HG02642 (cell line): ENCODE measurements around the gene CBFA2T2.
"Not testable (repeated sequence)": the region's sequence is repeated elsewhere in the genome, so short reads cannot be mapped to it uniquely, and the experiment has no call there.

Experiments used
- ATAC-seq: cut with Tn5 transposase; IDR thresholded peaks from one replicate; pipeline ENCODE4 v1.9.1; 2021; ENCODE audit warnings: mild to moderate bottlenecking; ENCODE audit not compliant: unreplicated experiment, poor library complexity

The CBFA2T2 gene

DNA sequence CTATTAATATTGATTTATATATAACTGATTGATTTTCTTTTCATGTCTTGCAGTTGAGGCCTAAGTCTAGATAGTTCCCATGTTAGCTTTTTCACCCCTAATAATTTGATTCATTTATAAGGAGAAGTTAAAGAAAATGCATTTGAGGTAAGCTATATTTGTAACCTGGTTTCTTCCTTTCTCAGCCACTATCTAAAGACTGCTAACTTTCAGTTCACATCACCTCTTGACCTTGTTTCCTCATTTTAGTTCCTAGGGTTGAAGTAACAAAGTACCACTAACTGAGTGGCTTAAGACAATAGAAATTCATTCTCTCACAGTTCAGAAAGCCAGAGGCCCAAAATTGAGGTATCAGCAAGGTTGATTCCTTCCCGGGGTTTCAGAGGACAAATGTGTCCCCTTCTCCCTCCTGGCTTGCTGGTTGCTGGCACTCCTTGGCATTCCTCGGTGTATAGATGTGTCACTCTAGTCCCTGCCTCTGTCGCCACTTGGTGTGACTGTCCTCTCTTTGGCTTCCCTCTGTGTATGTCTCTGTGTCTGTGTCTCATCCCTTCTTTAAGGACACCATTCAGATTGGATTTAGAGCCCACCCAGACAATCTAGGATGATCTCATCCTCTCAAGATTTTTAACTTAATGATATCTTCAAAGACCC lies 116.3 kb downstream of the CBFA2T2 start:
- peak; percentile 42 for ATAC-seq

DNA sequence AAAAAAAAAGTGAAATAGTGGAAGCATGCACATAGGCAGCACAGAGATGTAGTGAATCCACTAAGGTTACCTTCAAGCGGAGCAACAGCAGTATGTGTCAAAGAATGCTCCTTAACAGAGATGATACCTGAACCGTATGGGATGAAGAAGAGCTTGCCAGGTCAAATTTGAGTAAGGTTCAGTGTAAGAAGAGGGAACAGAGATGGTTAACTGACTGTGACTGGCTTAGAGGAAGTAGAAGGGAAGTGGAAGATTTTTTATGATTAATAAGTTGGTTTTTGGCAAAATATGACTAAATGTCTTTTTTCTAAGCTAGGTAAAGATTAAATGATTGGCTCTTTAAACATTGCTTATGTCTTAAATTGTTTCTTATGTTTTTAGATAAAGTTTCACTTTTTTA lies 119.6 kb downstream of the CBFA2T2 start:
- ATAC-seq = no peak

DNA sequence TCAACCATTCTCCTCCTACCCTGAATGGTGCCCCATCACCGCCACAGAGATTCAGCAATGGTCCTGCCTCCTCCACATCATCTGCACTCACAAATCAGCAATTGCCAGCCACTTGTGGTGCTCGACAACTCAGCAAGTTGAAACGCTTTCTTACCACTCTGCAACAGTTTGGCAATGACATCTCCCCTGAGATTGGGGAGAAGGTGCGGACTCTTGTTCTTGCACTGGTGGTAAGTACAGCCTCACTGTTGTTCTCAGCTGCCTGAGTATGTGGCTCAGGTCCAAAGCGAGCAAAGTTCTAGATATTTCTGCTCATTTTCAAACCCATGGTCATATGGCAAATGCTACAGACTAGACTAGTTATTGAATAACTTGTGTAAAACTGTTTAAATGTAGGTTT lies 121.2 kb downstream of the CBFA2T2 start:
- no peak for ATAC-seq

DNA sequence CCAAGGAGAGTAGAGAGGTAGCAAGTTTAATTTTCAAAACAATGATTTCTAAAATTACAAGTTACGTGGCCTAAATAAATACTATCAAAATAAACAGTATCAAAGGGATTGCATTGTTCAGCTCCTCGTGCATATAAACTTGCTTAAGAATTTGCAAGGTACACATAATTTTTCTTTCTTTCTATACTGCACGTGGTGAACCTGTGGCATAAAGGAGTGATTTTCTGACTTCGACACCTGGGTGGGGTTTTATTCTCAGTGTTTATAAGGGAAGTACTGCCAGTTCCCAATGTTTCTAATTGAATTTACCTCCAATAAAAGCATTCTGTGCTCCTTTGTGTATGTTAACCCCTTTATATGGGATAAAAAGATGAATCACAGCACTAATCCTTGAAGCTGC lies 122.1 kb downstream of the CBFA2T2 start:
- no peak for ATAC-seq

DNA sequence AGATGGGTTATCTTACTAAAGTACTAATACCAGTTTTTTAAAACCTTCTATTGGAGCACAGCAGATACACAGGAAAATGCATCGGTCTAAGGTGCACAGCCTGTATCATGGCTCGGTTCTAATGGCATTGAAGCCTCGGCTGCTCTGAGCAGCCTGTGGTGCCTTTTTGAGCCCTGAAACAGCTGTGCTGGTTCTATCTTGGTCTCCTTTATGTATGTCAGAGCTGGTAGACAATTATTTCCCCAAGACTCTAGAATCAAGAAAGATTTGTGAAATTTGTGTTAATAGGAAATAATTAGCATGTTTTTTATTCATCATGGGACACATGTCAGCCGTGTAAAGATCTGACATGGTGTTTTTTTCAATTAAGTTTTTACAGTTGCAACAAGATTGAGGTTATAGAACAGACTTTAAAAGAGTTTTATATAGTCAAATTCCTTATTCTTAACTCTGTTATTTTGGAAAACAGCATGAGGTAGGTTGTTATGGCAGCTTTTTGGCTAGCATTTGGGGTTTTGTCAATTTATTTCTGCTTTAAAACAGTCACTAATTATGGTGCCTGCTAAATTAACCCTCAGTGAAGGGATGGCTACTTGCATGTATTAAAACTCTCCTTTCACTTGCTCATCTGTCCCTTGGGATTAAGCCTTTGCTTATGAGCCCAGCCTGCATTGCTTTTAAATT lies 132.0 kb downstream of the CBFA2T2 start:
- ATAC-seq = no peak

DNA sequence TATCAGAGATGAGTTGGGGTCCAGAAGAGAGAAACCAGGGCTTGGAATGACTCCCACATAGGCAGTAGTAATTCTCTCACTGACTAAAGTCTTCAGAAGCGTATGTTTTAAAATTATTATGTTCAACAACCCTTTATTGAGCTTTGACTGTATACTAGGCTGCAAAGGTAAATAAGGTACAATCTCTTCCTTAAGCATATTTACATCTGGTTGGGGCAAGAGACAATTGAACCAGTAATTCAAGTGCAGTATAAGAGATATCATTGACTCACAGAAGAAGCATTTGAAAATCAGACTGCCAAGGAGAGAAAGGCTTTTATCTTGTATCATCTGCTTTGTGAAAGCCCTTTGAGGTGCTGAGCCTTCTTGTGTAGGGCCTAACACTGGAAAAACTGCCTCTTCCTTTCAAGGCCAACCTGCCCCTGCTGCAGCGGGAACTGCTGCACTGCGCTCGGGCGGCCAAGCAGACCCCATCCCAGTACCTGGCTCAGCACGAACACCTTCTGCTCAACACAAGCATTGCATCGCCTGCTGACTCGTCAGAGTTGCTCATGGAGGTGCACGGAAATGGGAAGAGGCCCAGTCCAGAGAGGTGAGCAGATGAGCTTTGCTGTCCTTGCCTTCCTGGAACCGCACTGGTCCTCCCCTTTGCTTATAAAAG lies 132.9 kb downstream of the CBFA2T2 start:
- no peak for ATAC-seq

DNA sequence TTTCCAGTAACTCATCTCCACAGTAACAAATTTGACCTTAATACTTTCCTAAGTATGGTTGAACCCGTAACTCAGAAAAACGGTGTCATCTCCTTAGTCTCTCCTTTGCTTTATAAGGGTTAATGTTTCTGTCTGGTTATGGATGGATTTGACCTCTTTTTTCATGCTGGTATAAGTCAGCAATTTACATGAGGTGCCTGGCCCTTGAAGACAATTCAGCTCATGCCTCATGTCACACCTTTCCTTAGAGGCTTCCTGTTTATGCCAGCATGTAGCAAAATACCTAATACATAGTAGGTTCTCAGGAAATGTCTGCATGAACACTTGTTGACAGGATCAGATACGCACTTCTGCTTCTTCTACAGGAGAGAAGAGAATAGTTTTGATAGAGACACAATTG lies 134.5 kb downstream of the CBFA2T2 start:
- no peak for ATAC-seq

DNA sequence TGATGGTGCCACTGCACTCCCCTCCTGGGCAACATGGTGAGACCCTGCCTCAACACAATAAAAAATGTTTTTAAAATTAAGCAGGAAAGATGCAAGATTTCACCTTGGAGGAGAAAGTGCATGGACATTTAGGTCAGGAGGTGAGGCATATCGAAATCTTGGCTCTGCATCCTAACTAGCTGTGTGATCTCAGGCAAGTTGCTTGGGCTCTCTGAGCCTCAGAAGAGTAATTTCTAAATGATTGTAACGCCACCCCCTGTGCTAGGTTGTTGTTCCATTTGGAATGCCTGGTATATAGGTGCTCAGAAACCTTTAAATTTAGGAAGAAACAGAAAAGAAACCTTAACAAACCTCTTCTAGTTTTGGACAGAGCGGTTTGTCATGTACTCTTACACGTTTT lies 136.3 kb downstream of the CBFA2T2 start:
- ATAC-seq = no peak

DNA sequence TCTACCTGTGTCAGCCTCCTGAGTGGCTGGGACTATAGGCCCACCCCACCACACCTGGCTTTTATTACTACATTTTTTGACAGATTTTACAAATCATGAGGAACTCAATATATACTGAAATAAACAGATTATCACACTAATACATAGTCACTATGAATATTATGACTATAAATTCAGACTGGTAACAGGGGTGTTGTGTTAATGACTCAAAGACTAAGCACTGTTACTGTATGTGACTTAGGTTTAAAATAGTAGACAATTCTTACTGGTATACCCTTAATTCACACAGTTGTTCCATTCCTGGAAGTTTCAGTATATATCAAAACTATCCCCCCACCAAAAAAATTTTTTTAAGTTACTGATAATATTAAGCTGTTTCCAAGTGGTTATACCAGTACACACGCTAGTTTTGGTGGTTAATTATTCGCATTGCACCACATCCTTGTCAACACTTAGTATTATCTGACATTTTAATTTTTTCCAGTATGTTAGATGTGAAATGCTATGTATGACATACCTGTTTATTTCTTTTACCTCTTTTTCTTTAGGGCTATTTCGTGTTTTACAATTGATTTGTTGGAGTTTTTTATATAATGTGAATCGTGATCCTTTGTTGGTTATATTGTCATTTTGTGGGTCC lies 137.8 kb downstream of the CBFA2T2 start:
- ATAC-seq = no peak

DNA sequence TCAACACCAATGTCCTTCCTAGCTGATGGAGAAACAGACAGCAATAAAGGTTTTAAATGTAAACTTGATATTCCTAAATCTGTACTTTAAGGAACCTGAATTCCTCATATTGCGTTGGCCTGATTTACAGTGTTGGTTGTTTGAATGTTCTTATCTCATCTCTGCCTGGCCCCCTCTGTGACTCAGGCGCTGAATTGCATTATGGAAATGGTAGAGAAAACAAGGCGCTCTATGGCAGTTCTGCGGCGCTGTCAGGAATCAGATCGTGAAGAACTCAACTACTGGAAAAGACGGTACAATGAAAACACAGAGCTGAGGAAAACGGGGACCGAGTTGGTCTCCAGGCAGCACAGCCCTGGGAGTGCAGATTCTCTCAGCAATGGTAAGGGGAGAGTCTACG lies 139.6 kb downstream of the CBFA2T2 start:
- ATAC-seq = no peak

DNA sequence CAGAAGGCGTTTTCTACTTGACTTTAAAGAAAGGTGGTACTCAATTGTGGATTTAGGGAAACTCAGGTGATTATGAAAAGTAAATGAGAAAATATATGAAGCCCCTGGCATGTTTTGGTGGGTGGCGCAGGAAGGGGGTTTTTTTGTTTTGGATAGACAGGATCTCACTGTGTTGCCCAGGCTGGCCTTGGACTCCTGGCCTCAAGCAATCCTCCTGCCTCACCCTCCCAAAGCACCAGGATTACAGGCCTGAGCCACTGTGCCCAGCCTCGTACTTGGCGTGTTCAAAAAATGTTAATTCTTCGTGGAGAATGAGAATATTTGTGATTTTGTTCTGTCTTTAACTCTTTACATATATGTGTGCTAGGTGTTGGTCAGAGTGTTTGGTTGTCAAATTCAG lies 140.1 kb downstream of the CBFA2T2 start:
- no peak for ATAC-seq

DNA sequence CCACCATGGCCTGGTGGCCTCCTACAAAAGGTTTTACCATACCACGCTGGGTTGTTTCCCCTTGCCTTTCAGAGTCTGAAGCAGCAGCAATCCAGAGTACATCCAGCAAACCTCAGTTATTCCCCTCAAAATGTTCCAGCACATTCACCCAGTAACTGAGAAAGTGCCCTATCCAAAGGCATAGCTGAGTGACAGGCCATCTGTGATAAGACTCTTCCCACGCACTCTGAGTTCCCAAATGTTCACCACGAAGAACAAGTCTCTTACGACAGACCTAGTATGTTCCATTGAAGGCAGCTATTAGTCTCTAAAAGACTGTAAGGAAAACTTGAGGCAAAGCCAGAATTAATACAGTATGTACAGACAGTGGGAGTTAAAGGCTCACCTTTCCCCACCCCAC lies 140.6 kb downstream of the CBFA2T2 start:
- ATAC-seq = no peak

DNA sequence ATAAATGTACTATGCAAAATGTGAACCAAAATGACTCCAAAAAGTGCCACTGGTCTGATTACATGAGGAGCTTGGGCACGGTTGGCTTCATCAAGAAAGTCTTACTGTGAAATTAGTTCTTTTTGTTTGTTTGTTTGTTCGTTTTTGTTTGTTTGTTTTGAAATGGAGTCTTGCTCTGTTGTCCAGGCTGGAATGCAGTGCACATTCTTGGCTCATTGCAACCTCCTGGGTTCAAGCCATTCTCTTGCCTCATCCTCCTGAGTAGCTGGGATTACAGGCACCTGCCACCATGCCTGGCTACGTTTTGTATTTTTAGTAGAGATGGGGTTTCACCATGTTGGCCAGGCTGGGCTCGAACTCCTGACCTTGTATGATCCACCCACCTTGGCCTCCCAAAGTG lies 142.0 kb downstream of the CBFA2T2 start:
- ATAC-seq = not testable (repeated sequence)

DNA sequence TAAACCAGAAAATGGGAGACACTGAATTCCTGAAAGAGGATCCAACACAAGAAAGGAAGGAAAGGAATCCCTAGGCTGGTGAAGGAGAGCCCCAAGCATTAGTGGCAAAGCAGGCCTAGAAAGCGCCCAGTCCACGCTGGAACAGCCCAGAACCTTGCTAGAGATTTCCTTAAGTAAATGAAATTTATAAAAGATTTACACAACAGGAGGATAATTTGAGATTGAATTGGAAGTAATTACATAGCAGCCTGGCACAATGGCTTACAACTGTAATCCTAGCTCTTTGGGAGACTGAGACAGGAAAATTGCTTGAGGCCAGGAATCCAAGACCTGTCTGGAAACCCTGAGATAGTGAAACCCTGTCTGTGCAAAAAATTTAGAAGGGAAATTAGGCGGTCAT lies 145.4 kb downstream of the CBFA2T2 start:
- no peak for ATAC-seq

DNA sequence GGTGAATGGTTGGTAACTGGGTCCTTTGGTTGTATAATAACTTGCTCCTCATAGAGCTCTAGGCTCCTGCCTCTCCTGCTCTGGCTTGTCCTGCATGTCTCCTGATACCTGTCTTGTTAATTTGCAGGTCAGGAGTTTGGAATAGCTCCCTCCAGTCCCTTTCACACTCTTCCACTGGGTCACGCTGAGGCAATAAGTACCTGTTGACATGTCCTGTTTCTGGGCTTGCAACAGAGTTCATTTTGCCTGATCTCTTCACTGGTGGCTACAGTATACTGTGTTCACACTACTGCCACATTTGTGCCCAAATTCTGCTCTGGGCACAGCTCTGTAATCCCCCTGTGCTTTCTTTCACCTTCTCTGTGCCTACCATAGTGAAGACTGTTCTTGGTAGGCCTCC lies 146.9 kb downstream of the CBFA2T2 start:
- no peak for ATAC-seq

DNA sequence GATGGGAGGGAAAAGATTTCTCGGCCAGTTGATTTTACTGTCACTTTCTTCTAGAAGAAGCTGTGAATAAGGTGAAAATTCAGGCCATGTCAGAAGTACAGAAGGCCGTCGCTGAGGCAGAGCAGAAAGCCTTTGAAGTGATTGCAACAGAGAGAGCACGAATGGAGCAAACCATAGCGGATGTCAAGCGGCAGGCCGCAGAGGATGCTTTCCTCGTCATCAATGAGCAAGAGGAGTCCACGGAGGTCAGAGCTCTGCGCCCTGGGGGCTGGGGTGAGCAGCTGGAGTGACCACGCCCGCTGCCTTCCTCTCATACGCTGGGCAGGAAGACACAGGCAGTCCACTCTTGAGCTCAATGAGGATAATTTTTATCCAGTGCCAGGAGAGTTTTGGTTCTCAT lies 150.4 kb downstream of the CBFA2T2 start:
- no peak for ATAC-seq

DNA sequence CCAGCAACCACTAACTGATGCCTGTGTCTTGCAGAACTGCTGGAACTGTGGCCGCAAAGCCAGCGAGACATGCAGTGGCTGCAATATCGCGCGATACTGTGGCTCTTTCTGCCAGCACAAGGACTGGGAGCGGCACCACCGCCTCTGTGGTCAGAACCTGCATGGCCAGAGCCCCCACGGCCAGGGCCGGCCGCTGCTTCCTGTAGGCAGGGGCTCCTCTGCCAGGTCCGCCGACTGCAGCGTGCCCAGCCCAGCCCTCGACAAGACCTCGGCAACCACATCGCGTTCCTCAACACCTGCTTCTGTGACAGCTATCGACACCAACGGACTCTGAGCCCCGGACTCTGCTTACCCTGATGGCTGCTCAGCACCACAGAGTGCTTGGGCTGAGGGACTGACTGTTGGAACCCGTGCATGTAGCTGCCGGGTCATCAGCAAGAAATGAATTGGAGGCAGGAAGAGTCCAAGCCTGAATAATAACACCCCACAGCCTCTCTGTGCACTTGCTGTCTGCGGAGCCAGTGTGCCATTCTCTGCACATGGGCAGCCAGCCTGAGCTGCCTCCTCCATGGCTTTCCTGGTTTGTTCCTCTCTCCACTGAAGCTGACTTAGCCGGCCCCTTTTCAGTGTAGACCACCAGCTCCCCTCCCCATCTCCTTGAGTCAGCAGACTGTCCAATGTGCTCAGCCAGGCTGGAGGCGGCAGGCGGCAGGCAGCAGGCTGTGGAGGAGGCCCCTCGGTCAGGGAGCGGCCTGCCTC lies 154.6 kb downstream of the CBFA2T2 start:
- no peak for ATAC-seq

DNA sequence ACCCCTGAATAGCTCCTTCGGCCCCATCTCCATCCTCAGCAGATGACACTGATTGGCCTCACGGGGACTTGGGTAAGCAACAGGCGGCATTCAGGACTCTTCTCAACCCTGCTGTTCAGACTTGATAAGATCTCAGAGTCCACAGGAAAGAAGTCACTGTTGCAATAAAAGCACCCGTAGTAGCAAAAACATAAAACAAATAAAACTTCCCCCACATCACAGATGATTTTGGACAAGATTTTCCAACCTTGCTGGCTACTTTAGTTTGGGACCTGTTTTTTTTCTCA lies 155.1 kb downstream of the CBFA2T2 start:
- no peak for ATAC-seq

DNA sequence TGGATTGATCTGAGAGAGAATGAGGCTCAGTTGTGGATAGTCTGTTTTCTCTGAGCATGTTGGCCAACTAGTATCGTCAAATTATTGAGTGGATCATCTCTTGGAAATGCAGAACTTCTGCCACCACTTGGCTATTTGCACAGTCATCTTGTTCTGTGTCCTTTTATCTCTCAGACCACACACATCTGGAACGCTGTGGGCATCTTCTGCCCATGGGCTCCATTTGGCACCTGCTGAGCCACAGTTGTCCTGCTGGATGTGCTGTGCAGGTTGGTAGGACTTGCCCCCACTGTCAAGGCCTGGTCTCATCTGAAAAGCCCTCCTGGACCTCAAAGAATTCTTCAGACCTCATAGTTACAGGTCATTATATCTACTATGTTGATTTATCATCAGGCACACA lies 155.5 kb downstream of the CBFA2T2 start:
- no peak for ATAC-seq

DNA sequence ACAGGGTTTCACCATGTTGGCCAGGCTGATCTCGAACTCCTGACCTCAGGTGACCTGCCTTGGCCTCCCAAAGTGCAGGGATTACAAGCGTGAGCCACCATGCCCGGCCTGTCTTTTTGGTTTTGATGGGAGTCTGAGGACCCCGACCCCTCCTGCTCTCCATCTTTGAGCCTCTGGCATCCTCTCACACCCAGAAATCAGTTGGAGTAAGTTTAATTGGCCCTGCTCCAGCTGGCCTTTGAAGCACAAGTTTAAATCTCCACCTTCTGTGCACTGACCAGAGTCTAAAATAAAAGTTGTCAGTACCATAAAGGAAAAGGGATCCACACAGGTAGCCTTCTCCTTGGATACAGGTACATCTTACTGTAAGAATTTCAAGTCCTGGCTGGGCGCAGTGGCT lies 156.3 kb downstream of the CBFA2T2 start:
- ATAC-seq = no peak
